Measurements from ENCODE around the gene CYP11A1. TPM values are rescaled to one million over a fixed set of nuclear protein-coding genes. Genes with fewer than 3 reads are reported as not detected.
A peak's percentile ranks its signal among the peaks of the same experiment; 100 is the strongest.

Gene CYP11A1
- total RNA-seq, 1 experiment from 2014 or later = not detected

GRCh38 chr15:74301583-74302361, 65.7 kb downstream of the CYP11A1 start:
- no peak for DNase-seq (ENCODE audit: low spot score)

- no peak for DNase-seq (ENCODE audit: low spot score)
Measured at GRCh38 chr15:74300057-74300795, 67.2 kb downstream of the CYP11A1 start.

- no peak for DNase-seq (ENCODE audit: low spot score)
Measured at GRCh38 chr15:74297887-74298286, 69.6 kb downstream of the CYP11A1 start.

- DNase-seq (ENCODE audit: low spot score) = no peak
Measured at GRCh38 chr15:74295800-74296199, 71.6 kb downstream of the CYP11A1 start.

GRCh38 chr15:74294010-74294409, 73.4 kb downstream of the CYP11A1 start:
- no peak for DNase-seq (ENCODE audit: low spot score)

- no peak for DNase-seq (ENCODE audit: low spot score)
Measured at GRCh38 chr15:74293021-74293810, 74.2 kb downstream of the CYP11A1 start.

GRCh38 chr15:74291101-74292071, 76.1 kb downstream of the CYP11A1 start:
- DNase-seq (ENCODE audit: low spot score) = peak; percentile 62

GRCh38 chr15:74290645-74291044, 76.8 kb downstream of the CYP11A1 start:
- no peak for DNase-seq (ENCODE audit: low spot score)

- no peak for DNase-seq (ENCODE audit: low spot score)
Measured at GRCh38 chr15:74289671-74290070, 77.8 kb downstream of the CYP11A1 start.

Other genes with a start within 250 kb of the CYP11A1 start
- not detected in 2 replicates for gene ISLR2, start 237.1 kb downstream of the CYP11A1 start, total RNA-seq (2014; rRNA removed; shearing (Covaris generic))
- 0.06 TPM in 1 of 2 replicates, not detected in the other for gene ISLR, start 193.9 kb downstream of the CYP11A1 start, total RNA-seq (2014; rRNA removed; shearing (Covaris generic))
- 12.9 and 16.8 TPM in 2 replicates for gene STRA6, start 164.9 kb downstream of the CYP11A1 start, total RNA-seq (2014; rRNA removed; shearing (Covaris generic))
- gene CCDC33, start 131.3 kb downstream of the CYP11A1 start, total RNA-seq (2014; rRNA removed; shearing (Covaris generic)) = 2.0 and 2.8 TPM in 2 replicates
- 0.53 and 0.91 TPM in 2 replicates for gene SEMA7A, start 66.3 kb upstream of the CYP11A1 start, total RNA-seq (2014; rRNA removed; shearing (Covaris generic))
- gene UBL7, start 93.5 kb upstream of the CYP11A1 start, total RNA-seq (2014; rRNA removed; shearing (Covaris generic)) = 78.0 and 83.9 TPM in 2 replicates
- 1.0 and 2.7 TPM in 2 replicates for gene ARID3B, start 173.6 kb upstream of the CYP11A1 start, total RNA-seq (2014; rRNA removed; shearing (Covaris generic))
- 46.1 and 54.9 TPM in 2 replicates for gene CLK3, start 248.2 kb upstream of the CYP11A1 start, total RNA-seq (2014; rRNA removed; shearing (Covaris generic))